GM18907 (cell line): ENCODE measurements around the gene DNAH2.

Source experiments
- ATAC-seq: cut with Tn5 transposase; IDR thresholded peaks from one replicate; pipeline ENCODE4 v1.9.1; 2021; ENCODE audit warnings: mild to moderate bottlenecking, moderate library complexity; ENCODE audit not compliant: unreplicated experiment

DNAH2 gene

DNA sequence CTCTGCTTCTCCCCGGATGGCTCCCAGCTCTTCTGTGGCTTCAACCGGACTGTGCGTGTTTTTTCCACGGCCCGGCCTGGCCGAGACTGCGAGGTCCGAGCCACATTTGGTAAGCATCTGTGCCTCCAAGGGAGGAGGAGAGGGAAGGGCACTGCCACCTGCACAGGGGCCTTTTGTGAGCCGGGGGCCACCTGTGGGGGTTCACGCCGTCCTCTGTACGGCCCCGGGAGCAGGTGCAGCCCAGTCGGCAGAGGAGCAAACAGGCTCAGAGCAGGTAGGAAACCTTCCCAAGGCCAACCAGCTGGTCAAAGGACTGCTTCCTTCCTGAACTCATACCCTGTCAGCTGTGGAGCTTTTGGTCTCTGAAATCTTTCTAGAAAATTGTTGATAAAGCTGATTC is 15.9 kb upstream of the DNAH2 start:
- ATAC-seq = no peak

DNA sequence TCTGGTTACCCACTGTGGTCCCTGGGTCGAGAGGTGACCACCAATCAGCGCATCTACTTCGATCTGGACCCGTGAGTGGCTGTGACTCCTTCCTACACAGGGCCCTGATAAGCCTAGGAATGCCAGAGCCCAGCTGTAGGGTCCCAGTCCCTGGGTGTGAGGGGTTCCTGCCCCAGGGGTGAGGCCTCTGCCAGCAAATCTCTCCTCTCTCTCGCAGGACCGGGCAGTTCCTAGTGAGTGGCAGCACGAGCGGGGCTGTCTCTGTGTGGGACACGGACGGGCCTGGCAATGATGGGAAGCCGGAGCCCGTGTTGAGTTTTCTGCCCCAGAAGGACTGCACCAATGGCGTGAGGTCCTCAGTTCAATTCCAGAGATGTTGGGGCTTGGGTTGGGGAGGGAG is 14.8 kb upstream of the DNAH2 start:
- ATAC-seq = no peak

DNA sequence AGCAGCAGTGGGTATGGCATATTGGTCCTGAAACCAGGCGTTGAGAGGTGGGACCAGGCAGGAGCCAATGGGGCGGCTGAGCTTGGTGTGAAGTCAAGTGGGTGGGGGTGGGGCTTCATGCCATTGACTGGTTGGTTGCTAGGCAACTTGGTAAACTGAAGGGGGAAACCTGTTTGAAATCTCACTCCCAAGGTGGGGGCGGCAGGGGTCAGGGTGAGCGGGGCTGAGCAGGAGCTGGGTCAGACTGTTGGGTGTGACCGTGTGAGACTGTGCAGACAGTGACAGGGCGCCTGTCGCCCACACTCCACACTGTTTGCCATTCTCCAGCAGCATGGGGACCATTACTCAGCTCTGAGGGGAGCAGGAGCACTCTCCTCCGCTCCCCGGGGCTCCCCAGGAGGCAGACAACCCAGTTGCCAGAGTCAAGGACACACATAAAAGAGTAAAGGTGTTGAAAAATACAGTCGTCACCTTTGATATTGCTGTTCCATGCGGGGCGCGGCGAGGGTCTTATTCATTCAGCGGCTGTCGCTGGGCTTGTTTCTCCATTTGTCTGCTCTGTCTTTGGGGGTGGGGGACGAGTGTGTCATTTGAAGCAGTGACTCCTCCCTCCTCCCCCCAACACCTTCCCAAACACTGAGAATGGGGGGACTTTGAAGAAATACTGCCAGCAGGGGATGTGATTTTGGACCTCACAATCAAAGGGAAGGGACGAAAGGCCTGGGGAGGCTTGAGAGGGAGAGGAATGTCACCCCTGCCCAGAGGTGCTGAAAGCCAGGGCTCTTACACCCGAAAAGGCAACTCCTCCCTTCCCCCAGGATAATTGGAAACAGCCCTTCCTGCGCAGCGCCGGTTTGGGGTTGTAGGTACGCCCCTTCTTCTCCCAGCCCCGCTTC is 13.7 kb upstream of the DNAH2 start:
- no peak for ATAC-seq

DNA sequence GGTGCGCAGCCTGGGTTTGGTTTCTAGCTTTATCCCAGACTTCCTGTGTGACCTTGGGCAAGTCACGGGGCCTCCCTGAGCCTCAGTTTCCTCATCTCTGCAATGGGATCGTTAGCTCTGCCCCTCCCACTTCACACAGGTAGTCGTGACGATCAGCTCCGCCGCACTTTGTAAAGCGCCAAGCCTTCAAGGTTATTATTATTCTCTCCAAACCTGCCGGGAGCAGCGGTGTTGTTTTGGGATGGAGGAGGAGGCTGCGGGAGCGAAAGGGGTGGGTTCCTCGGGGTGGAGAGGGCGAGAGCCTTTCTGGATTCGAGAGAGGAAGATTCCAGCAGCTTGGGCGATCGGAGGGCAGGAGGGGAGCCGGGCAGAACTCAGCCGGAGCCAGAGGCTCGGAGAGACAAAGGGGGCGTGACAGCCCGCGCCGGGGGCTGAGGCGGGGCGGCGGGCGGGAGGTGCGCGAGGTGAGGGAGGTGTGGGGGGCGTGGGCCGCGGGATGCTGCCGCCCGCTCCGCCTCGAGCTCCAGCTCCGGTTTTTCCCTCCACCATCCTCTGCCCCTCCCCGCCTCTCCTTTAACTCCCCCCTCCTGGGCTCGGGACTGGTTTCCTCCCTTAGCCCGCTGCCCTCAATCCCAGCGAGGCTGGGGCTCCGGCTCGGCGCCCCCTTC is 12.8 kb upstream of the DNAH2 start, which contains the start of gene EFNB3:
EFNB3 (plus strand) TSS at position 602 of the 668 bp plus-strand sequence. CDS start 397 bp downstream, outside the sequence.
- ATAC-seq = no peak

DNA sequence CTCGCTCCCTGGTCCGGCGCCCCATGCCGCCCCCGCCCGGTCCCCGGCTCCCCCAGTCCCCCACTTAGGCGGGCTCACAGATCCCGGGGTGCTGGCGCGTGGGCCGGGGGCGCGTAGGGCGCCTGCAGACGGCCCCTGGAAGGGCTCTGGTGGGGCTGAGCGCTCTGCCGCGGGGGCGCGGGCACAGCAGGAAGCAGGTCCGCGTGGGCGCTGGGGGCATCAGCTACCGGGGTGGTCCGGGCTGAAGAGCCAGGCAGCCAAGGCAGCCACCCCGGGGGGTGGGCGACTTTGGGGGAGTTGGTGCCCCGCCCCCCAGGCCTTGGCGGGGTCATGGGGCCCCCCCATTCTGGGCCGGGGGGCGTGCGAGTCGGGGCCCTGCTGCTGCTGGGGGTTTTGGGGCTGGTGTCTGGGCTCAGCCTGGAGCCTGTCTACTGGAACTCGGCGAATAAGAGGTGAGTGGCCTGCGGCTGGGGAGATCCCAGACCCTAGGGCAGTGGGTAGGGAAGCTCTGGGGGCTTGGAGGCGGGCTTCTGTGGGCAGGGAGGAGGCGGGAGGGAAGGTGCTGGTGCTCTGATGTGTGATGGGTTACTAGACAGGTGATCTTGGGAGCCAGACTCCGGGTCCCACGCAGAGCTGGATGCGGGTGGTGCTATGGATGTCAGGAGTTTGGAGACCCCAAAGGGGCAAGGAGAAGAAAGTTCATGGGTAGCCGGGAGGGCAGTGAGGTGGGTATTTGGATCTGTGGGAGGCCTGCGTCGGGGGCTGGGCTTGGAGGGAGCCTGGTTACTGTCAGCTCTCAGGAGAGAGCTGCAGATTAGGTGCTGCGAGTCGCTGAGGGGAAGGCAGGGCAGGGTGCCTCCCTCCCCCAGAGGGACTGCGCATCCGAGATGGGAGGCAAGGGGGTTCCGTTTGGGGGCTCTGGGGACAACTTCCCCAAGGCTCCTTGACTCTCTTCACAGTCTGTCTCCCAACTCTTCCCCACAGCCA is 12.0 kb upstream of the DNAH2 start:
- ATAC-seq = no peak

DNA sequence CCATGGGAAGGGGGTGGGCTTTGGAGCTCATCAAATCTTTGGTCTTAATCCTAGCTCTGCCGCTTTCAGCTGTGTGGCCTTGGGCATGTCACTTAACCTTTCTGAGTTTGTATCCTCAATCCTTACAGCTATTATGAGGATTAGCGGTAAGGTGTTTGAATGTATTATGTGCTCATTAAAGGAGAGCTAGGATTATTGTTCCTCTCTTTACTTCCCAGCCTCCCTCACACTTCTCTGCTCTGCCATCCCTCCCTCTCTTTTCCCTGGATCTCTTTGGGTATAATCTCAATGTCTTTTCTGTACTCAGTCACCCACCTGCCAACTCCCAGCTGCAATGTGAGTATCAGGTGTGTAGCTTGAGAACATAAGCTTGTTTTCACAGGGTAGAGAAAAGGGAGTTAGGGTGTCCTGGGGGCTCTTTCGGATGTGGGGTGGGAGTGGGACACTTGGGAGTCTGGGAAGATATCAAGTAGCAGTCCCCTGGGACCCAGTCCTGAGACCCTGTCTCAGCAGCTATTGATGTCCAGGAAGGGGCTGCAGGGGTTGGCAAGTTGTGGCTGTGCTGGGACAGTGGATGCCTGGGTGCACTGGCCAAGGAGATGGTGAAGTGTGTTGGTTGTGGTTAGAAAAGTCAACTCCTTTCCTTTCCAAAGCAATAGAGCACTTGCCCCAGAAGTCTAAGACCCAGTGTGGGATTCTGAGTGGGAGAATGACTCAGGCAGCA is 10.8 kb upstream of the DNAH2 start:
- ATAC-seq = no peak

DNA sequence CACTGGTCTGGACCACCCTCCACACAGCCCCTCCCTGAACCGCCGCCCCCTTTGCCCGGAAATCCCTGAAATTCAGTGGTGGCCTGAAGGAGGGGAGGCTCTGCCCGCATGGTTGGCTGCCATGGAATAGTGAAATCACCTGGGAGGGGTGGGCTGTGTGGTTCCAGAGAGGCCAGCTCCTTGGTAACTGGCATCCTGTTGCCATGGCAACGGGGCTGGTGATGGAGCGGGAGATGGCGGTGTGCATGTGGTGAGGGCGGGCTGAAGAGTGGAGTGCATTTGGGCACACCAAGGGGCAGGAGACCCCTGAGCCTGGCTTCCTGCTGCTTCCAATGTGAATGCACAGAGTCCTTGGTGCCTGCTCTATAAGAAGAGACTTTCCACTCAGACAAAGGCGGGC is 10.1 kb upstream of the DNAH2 start:
- ATAC-seq = no peak

DNA sequence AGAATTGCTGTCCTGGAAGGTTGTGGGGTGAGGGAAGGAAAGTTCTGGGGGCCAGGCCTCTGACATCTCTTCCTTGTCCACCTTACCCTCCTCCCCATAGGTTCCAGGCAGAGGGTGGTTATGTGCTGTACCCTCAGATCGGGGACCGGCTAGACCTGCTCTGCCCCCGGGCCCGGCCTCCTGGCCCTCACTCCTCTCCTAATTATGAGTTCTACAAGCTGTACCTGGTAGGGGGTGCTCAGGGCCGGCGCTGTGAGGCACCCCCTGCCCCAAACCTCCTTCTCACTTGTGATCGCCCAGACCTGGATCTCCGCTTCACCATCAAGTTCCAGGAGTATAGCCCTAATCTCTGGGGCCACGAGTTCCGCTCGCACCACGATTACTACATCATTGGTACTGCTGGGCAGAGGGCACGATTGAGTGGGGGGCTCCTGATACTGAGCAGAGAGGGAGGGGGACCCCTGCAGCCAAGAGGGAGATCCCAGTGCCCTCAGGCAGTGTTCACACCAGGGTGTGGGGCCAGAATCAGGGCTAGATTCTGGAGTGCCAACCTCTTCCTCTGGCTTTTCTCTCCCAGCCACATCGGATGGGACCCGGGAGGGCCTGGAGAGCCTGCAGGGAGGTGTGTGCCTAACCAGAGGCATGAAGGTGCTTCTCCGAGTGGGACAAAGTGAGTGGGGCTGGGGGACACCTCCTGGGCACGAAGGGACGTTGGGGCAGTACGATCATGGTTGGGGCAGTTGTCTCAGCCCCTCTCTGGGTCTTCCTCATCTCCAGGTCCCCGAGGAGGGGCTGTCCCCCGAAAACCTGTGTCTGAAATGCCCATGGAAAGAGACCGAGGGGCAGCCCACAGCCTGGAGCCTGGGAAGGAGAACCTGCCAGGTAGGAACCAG is 9.4 kb upstream of the DNAH2 start:
- ATAC-seq = no peak

DNA sequence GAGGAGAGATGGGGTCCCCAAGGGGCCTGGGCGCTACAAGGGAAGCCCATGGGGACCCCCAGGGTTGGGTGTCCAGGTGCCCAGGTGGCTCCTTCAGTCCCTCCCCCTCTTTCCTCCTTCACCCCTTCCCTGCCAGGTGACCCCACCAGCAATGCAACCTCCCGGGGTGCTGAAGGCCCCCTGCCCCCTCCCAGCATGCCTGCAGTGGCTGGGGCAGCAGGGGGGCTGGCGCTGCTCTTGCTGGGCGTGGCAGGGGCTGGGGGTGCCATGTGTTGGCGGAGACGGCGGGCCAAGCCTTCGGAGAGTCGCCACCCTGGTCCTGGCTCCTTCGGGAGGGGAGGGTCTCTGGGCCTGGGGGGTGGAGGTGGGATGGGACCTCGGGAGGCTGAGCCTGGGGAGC is 8.5 kb upstream of the DNAH2 start:
- no peak for ATAC-seq

DNA sequence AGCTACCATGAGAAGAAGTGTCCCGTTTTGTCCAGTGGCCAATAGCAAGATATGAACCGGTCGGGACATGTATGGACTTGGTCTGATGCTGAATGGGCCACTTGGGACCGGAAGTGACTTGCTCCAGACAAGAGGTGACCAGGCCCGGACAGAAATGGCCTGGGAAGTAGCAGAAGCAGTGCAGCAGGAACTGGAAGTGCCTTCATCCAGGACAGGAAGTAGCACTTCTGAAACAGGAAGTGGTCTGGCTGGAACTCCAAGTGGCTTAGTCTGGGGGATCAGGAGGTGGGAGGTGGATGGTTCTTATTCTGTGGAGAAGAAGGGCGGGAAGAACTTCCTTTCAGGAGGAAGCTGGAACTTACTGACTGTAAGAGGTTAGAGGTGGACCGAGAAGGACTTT is 7.2 kb upstream of the DNAH2 start:
- ATAC-seq = no peak

DNA sequence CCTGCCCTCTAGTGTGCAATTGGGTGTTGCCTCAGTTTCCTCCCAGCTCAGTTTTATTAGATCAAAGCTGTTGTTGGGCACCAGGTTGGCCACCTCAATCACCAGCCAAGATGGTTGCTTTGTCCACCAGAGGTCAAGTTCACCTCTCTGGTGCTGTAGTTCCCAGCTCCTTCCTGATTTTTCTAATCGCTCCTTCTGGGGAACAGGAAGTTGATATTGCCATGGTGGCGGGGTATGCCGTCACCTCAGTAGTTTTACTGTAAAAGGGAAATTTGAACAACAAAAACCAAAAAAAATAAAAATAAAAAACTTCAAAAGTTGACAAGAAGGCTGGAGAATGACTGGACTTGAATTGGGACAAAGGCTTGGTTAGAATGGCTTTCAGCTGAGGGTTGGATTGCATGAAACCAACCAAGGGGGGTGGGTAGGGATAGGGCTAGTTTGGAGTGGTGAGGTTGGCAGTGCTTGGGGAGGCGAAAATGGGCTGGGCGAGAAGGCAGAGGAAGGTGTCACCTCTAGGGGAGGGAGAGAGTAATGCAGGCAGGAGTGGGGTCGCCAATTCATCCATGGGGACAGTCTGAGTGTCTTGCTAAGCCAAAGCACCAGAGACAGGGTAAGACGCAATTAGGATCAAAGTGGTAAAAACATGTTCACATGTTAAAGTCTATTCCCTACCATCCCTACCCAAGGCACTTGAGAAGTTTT is 6.3 kb upstream of the DNAH2 start:
- ATAC-seq = no peak

DNA sequence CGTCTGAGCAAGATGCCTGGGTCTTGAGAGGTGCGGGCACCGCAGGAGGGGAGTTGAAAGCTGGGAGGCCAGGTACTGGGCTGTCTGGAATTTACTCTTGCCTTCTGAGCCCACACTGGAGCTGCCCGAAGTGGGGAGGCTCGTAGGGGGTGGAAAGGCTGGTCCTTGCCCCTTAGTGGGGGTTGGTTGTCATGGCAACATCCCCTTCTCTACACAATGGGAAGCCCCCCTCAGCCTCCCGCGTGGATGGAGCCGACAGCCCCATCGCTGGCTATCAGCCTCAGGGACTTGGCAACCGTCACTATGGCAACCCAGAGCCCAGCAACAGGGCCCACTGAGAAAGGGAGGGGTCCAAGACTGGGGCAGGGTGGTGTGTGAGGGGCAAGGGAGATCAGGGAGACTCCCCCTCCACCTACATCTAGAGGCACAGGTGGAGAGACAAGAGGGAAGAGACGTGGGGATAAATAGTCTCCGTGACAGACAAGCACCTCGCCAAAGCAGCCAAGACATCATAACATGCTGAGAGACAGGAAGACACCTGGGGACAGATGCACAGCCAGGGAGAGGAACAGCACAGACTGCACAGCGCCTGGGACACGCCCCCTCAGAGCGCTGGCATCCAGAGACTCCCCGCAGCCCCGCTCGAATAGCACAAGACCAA is 5.3 kb upstream of the DNAH2 start:
- ATAC-seq = no peak

DNA sequence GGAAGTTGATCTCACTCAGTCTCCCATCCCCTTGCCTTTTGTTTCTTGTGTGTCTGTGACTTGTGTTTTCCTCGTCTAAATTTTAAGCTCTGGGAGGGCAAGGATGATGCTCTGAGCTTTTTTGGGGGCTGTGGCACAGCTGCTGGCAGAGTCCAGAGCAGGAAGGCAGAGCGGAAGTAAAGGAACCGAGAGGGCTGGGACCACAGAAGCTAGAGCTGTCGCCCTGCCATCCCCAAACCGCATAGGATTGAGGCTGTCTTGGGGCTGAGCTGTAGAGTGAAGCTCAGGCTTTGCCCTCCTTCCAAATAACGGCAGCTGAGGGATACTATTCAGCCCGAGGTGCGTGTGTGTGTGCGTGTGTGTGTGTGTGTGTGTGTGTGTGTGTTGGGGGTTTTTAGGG is 3.8 kb upstream of the DNAH2 start:
- ATAC-seq = no peak

DNA sequence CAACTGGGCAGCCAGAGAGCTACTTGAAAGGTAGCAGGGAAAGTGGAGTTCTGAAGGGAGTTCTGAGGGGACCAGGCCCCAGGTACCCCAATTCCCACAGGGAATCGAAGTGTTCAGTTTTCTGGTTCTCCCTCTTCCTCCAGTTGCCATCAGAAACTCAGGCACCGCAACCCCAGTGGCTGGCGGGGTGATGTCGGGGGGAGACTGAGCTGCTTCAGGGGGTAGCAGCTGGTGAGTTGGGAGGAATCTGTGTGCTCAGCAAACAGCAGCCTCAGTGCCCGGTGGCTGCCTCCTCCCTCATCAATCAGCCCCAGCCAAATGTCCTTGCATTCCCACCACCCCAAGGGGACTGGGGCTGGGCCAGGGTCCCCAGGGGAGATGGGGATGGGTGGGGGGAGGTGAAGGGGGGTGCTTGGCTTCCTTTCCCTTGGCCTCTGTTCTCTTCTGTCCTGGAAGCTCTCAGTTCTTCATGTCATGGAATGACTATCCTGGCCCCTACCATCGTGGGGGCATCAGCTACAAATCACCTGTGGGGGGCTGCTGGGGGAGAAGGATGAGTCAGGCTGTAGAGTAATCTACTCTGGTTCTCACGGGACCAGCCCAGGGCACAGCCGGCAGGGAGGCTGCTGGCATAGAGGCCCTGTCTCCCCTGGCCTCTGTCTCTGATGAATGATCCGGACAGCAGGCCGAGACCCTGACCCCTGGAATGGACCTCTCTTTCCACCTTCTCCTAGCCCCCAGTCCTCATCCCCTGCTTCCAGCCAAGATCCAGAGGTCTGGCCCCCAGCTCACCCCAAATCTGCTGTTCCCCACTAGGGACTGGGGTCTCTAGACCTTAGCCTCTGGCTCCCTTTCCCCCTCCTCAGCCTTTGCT is 2.6 kb upstream of the DNAH2 start:
- no peak for ATAC-seq

DNA sequence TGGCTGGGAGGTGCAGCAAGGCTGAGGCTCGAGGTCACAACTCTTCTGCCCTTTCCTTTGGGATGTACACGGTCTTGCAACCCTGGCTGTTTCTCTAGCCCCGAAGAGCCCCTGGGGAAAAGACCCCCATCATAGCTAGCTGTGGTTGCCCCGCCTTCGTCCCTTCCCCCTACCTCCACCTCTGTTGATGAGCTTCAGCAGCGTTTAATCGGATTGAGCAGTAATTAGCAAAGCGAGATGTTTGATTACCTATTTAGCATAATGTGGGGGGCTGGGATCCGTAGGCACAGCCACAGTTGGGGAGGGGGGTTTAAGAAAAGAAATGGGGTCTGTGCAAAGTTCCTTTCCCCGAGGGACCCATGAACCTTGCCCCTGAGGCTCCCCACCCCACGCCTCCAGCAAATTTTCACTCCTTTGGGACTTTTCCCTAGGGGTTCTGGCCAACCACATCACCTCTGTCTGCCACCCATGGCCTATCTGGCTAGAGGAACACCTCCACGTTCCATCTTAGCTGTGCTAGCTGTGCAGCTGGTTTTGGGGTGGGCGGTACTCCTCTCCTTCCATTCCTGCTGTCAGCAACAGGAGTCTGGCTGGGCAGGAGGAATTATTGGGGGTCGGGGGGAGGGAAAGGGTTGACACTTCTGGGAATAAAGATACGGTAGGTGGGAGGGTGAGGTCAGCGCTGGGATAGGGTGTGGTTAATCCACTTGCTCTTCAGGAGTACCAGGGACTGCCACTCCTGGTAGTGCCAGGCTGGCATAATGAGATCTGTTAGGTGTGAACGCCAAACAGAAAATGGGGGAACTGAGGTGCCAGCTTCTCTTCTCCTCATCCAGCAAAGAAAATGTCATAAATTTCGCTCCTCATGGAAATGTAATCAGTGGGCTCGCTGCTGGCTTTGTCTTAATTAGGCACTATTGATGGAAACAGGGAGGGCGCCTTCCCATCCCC is 1.3 kb upstream of the DNAH2 start:
- ATAC-seq = no peak

DNA sequence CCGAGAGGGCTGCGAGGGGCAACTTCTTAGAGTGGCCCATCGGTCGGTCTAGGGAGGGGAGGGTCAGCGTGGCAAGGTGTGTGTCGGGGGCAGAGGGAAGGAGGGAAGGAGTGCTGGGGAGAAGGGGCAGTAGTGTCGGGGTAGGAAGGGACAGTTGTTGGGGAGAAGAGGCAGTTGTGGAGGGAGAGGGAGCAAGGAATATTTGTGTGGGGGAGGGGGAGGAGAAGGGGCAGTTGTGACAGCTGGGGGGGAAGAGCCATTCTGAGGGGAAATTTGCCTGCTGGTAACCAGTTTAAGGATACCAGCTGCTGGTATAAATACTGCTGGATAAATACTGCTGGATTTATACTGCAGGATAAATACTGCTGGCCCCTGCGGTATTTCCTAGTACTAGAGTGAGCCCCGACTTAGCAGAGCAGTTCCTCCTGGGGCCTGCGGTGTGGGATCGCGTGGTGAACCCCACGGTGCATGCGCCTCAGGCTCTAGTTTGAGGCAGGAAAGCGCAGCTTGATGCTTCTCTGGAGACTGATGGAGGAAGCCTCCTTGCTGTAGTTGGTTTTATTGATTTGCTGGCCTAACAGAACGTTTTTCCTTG is 309 bp downstream of the DNAH2 start:
- no peak for ATAC-seq
